IPS-15b (cell line): ENCODE results near the gene SCN8A.
"Not testable (repeated sequence)": the region's sequence is repeated elsewhere in the genome, so short reads cannot be mapped to it uniquely, and the experiment has no call there.

ENCODE experiments used
- H3K27me3 ChIP-seq: one replicate; pipeline ENCODE4 v1.6.1; 2013; ENCODE audit warnings: low read length; ENCODE audit not compliant: control insufficient read depth, insufficient read depth
- H3K36me3 ChIP-seq: one replicate; pipeline ENCODE4 v1.6.1; 2013; ENCODE audit warnings: low read length; ENCODE audit not compliant: control insufficient read depth, insufficient read depth
- H3K4me1 ChIP-seq: one replicate; pipeline ENCODE4 v1.6.1; 2013; ENCODE audit warnings: mild to moderate bottlenecking, low read length; ENCODE audit not compliant: control insufficient read depth, insufficient read depth
- H3K4me3 ChIP-seq: one replicate; pipeline ENCODE4 v1.5.1; 2013; ENCODE audit warnings: low read depth, low read length
- H3K9ac ChIP-seq: one replicate; pipeline ENCODE4 v1.6.1; 2013; ENCODE audit warnings: low read depth, mild to moderate bottlenecking, low read length
- H3K9me3 ChIP-seq: one replicate; pipeline ENCODE4 v1.6.1; 2013; ENCODE audit warnings: mild to moderate bottlenecking, low read length; ENCODE audit not compliant: control insufficient read depth, insufficient read depth

Gene SCN8A

GRCh38 chr12:51829641-51830040, 238.6 kb downstream of the SCN8A start:
- Histone ChIP-seq H3K4me3 (no peak overlapping the region), H3K36me3 (no peaks in the 10 kb centered on the region), H3K9ac (no peak overlapping the region), H3K9me3 (no peaks in the 10 kb centered on the region), H3K27me3 (no peaks in the 10 kb centered on the region), H3K4me1 (peaks cover 28% of the 10 kb centered on the region)

DNA sequence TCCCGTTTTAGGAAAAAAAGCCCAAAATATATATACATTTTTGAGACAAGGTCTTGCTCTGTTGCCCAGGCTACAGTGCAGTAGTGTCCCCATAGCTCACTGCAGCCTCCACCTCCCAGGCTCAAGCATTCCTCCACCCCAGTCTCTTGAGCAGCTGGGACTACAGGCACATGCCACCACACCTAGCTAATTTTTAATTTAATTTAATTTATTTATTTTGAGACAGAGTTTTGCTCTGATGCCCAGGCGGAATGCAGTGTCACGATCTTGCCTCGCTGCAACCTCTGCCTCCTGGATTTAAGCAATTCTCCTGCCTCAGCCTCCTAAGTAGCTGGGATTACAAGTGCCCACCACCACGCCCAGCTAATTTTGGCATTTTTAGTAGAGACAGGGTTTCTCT, 240.8 kb downstream of the SCN8A start:
- peaks cover 37% of the 10 kb centered on the region for H3K4me1 ChIP-seq
- H3K9ac ChIP-seq, H3K4me3 ChIP-seq, H3K27me3 ChIP-seq, H3K9me3 ChIP-seq, H3K36me3 ChIP-seq: not testable (repeated sequence)

DNA sequence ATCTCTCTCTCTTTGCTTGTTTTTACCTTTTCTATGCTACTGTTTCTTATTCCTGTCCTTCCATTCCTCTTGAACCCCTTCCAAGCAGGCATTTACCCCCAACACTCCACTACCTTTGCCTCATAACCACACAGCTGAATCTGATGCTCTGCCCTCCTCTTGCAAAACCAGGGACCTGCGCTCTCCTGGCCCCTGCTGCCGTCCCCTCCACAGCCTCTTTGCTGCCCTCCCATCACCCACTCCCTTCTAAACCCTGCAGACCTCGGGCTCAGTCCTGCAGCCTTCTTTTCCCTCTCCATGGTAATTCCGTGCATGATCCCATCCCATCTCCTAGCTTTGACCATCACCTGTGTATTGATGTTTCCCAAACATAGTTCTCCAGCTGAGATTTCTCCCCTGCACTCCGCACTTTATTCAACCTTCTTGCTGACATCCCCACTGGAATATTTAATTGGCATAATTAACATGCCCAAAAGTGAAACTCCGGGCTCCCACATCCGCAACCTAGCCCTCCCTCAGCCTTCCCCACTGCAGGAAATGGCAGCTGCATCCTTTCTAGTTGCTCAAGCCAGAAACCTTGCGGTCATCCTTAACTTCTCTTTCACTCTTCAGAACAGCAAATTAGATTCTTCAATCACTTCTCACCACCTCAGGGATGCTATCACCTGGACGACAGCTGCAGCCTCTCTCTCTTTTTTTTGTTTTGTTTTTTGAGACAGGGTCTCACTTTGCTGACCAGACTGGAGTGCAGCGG, 241.5 kb downstream of the SCN8A start:
- Histone ChIP-seq H3K9ac (no peak overlapping the region), H3K36me3 (no peaks in the 10 kb centered on the region), H3K27me3 (no peaks in the 10 kb centered on the region), H3K4me3 (no peak overlapping the region), H3K9me3 (no peaks in the 10 kb centered on the region), H3K4me1 (peaks cover 39% of the 10 kb centered on the region)

DNA sequence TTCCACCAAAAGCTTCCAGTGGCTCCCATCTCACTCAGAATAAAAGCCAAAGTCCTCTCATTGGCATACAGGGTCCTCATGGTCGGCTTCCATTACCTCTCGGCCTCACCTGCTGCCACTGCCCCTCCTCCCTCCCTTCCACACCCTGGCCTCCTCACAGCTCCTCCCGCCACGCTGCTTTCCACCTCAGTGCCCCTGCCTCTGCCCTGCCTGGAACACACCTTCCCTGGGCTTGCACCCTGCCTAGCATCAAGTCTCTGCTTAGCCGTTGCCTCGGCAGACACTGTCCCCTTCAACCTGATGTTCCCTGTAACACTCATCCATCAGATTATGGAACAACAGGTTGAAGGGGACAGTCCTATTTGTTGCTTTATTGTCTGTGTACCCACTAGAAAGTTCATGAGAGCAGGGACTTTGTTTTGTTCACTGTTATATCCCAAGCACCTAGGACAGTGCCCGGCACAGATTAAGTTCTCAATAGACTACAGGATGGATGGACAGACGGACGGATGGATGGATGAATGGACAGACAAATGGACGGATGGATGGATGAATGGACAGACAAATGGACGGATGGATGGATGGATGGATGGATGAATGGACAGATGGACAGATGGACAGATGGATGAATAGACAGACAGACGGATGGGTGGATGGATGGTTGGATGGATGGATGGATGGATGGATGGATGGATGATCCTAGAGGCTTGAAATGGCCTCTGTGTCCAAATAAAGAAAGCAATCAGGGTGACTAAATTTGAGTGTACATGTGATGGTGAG, 242.6 kb downstream of the SCN8A start:
- Histone ChIP-seq H3K27me3 (no peaks in the 10 kb centered on the region), H3K36me3 (no peaks in the 10 kb centered on the region), H3K4me3 (no peak overlapping the region), H3K9ac (no peak overlapping the region), H3K9me3 (no peaks in the 10 kb centered on the region), H3K4me1 (peaks cover 32% of the 10 kb centered on the region)

DNA sequence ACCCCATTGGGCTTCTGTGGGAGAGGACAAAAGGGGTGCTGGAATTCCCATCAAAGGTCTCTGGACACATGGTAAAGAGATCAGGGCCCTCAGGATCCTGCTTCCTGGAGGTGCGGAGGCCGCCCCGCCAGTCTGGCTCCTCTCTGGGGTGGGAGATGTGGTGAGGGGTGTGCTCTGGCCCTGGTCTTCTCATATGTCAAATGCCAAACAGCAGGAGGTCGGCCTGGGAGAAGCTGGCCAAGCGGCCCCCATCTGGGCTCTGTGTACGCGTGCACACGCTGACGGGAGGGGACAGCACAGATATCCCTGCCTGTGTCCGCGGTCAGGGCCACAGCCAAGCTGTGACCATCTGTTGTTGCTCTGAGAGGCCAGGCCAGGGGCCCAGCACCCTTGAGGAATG, 243.4 kb downstream of the SCN8A start:
- no peak overlapping the region for H3K9ac ChIP-seq
- H3K9me3 ChIP-seq, result no peaks in the 10 kb centered on the region
- peaks cover 27% of the 10 kb centered on the region for H3K4me1 ChIP-seq
- H3K36me3 ChIP-seq, result no peaks in the 10 kb centered on the region
- peaks cover 1% of the 10 kb centered on the region for H3K27me3 ChIP-seq
- H3K4me3 ChIP-seq, result no peak overlapping the region

DNA sequence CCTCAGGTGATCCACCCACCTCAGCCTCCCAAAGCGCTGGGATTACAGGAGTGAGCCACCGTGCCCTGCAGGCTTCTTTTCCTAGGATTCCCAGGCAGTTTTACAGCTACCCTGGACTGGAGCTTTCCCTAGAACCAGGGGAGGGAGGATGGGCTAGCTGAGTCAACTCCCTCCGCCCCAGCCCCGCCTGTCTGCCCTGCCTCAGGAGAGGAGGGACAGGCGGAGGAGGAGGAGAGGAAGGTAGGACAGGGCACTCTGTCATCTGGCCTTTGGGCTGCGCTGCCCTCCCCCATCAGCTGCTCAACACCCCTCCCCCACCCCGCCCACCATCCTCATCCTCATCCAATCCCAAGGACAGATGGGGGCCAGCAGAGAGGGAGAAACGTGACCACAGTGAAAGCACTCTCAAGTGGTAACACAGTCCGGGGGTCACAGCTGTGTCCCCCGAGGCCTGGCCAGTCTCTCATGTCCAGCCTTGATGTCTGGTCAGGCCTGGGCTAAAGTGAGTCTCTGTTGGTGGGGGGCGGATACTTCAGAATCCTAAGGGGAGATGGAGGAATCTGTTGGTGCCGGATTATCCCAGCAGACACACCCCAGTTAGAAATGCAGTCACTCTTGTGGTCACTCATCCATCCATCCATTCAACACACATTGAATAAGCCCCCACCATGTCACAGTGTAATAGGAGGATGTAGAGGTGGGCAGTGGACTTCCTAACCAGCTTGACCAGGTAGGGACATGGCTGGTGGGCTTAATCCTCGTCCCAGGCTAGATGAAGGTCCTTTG, 245.2 kb downstream of the SCN8A start:
- Histone ChIP-seq H3K9ac (no peak overlapping the region), H3K4me1 (peaks cover 23% of the 10 kb centered on the region), H3K36me3 (no peaks in the 10 kb centered on the region), H3K9me3 (no peaks in the 10 kb centered on the region), H3K27me3 (peaks cover 3% of the 10 kb centered on the region), H3K4me3 (peak overlapping the region; percentile 23)

DNA sequence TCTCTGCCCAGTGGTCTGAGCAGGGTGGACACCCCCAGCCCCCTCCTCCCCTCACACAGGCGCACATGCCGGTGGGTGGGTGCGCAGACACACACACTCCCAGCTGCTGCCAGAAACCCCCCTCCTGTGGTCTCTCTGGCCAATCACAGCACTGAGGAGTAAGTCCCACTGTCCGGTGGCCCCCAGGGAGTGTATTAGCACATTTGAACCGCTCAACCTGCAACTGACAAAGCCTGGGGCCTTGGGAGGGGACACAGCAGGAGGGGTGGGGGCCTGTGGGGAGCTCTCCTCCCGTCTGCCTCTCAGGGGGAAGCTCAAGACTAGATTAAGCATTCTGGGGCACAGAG, 245.8 kb downstream of the SCN8A start:
- no peaks in the 10 kb centered on the region for H3K9me3 ChIP-seq

DNA sequence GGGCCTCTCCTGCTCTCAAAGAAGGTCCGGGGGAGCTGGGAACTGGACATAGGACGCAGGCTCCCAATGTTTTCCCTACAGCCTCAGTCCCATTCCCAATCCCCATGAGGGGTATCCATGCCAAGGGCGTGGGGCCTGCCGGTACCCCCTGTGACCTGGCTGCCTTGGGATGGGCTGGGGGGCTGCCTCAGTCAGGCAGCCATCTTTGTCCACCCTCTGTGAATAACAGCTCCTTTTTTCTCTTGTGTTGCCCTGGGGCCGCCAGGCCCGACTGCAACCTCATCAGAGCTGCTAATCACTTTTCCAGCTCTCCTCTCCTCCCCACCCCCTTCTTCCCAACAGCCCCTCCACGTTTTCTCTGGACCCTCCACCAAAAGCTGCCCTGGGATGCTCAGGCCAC, 246.3 kb downstream of the SCN8A start:
- Histone ChIP-seq H3K4me3 (no peak overlapping the region), H3K9me3 (no peaks in the 10 kb centered on the region), H3K4me1 (peaks cover 19% of the 10 kb centered on the region), H3K36me3 (no peaks in the 10 kb centered on the region), H3K27me3 (peaks cover 3% of the 10 kb centered on the region), H3K9ac (no peak overlapping the region)

More for the DNA sequence above, 245.8 kb downstream of the SCN8A start:
- peaks cover 3% of the 10 kb centered on the region for H3K27me3 ChIP-seq
- H3K9ac ChIP-seq, result no peak overlapping the region
- H3K4me3 ChIP-seq, result peak overlapping the region; percentile 23
- peaks cover 19% of the 10 kb centered on the region for H3K4me1 ChIP-seq
- no peaks in the 10 kb centered on the region for H3K36me3 ChIP-seq

DNA sequence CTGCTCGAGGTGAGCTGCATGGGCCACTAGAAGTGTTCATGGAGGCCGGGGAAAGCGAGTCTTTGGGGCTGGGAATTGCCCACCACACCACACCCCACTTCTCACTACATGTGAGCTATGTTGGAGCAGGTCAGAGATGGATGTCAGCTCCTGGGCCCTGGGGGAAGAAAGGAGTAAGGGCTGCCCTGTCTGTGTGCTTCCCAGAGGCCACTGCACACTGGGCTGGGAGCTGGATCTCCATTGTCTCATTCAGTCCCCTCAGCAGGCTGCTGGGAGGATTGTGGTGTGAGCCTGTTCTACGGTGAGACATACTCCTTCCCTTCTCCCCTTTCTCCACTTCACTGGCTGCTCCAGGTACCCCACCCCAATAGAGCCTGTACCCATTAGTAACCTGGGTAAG, 247.0 kb downstream of the SCN8A start:
- peaks cover 3% of the 10 kb centered on the region for H3K27me3 ChIP-seq
- no peaks in the 10 kb centered on the region for H3K9me3 ChIP-seq
- H3K36me3 ChIP-seq, result no peaks in the 10 kb centered on the region
- H3K4me1 ChIP-seq, result peaks cover 16% of the 10 kb centered on the region
- H3K9ac ChIP-seq, result no peak overlapping the region
- H3K4me3 ChIP-seq, result no peak overlapping the region

- Histone ChIP-seq H3K4me1 (peaks cover 16% of the 10 kb centered on the region), H3K27me3 (peaks cover 3% of the 10 kb centered on the region), H3K4me3 (no peak overlapping the region), H3K9me3 (no peaks in the 10 kb centered on the region), H3K9ac (no peak overlapping the region), H3K36me3 (no peaks in the 10 kb centered on the region)
Measured at GRCh38 chr12:51838762-51839161, 247.7 kb downstream of the SCN8A start.

DNA sequence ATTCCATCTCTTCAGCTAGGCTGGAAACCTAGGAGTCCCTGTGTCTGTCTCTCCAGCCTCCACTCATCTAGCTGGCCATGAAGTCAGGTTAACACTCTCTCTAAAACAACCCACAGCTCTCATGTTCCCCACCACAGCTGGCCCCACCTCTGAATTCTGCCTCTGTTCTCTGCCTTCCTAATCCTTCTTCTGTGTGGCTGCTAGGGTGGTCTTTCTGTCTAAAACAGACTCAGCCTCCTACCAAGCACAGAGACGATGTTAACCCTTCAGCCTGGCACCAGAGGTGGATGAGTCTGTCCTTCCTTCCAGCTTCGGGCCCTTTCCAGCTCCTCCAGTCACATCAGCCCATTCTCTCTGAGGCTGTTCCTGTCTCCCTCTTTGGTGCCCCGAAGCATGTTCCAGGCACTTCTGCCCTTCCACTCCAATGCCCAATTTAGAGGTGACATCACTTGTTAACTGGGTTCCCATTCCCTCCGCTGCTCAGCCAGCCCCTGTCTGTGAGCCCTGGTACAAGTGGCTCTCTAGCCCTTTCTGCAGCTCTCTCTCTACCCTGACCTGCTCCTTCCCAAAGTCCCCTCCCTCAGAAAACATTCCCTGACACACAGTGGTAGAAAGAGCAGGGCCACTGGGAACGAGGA, 248.4 kb downstream of the SCN8A start:
- H3K4me1 ChIP-seq, result peaks cover 16% of the 10 kb centered on the region
- H3K27me3 ChIP-seq, result peaks cover 5% of the 10 kb centered on the region

More for the DNA sequence above, 248.4 kb downstream of the SCN8A start:
- Histone ChIP-seq H3K4me3 (no peak overlapping the region), H3K9ac (no peak overlapping the region), H3K9me3 (no peaks in the 10 kb centered on the region), H3K36me3 (peaks cover 1% of the 10 kb centered on the region)
